Measurements from ENCODE around the gene TNFAIP8L3. TPM values are rescaled to one million over a fixed set of nuclear protein-coding genes. Genes with fewer than 3 reads are reported as not detected.
"Not testable (repeated sequence)": the region's sequence is repeated elsewhere in the genome, so short reads cannot be mapped to it uniquely, and the experiment has no call there.

The TNFAIP8L3 gene
- total and polyA plus RNA-seq, 4 donors, result 3.8 to 8.2 (median 6.8) TPM

- DNase-seq (ENCODE audit: low read depth in 4 of 6, low spot score in 6 of 6), result peak in 5 of 6 donors; percentile 53 to 93 (median 60)
- 20% methylated on average over 1 of the region's 3 CpGs for WGBS (ENCODE audit: insufficient coverage)
Observed at GRCh38 chr15:51051776-51052175, 42.9 kb downstream of the TNFAIP8L3 start.

GRCh38 chr15:51049081-51049480 lies 45.6 kb downstream of the TNFAIP8L3 start:
- WGBS (ENCODE audit: insufficient coverage), result 75% methylated on average over 2 of the region's 2 CpGs
- H3K4me1 ChIP-seq (ENCODE audit: control insufficient read depth, insufficient read depth, low read length), result peaks cover 23% of the 10 kb centered on the region
- H3K27ac ChIP-seq (ENCODE audit: low read depth, low read length), result no peak overlapping the region
- no peaks in the 10 kb centered on the region for H3K27me3 ChIP-seq (ENCODE audit: control insufficient read depth, insufficient read depth, low read length)
- H3K9me3 ChIP-seq (ENCODE audit: control insufficient read depth, insufficient read depth, low read length), result no peaks in the 10 kb centered on the region
- H3K4me3 ChIP-seq (ENCODE audit: low read depth, low read length), result no peak overlapping the region
- DNase-seq (ENCODE audit: low read depth in 4 of 6, low spot score in 6 of 6), result no peak
- no peaks in the 10 kb centered on the region for H3K36me3 ChIP-seq (ENCODE audit: control insufficient read depth, insufficient read depth, low read length)

More at GRCh38 chr15:51051776-51052175, 42.9 kb downstream of the TNFAIP8L3 start:
- H3K27ac ChIP-seq (ENCODE audit: low read depth, low read length), result no peak overlapping the region
- H3K27me3 ChIP-seq (ENCODE audit: control insufficient read depth, insufficient read depth, low read length), result no peaks in the 10 kb centered on the region
- H3K4me3 ChIP-seq (ENCODE audit: low read depth, low read length), result no peak overlapping the region
- H3K9me3 ChIP-seq (ENCODE audit: control insufficient read depth, insufficient read depth, low read length), result no peaks in the 10 kb centered on the region
- no peaks in the 10 kb centered on the region for H3K36me3 ChIP-seq (ENCODE audit: control insufficient read depth, insufficient read depth, low read length)
- H3K4me1 ChIP-seq (ENCODE audit: control insufficient read depth, insufficient read depth, low read length), result peaks cover 23% of the 10 kb centered on the region

GRCh38 chr15:51048308-51048707 lies 46.4 kb downstream of the TNFAIP8L3 start:
- peaks cover 23% of the 10 kb centered on the region for H3K4me1 ChIP-seq (ENCODE audit: control insufficient read depth, insufficient read depth, low read length)

GRCh38 chr15:51046799-51047449 lies 47.8 kb downstream of the TNFAIP8L3 start:
- 33% methylated on average over 1 of the region's 3 CpGs for WGBS (ENCODE audit: insufficient coverage)
- Histone ChIP-seq H3K27ac (ENCODE audit: low read depth, low read length) (no peak overlapping the region), H3K4me1 (ENCODE audit: control insufficient read depth, insufficient read depth, low read length) (peaks cover 18% of the 10 kb centered on the region), H3K36me3 (ENCODE audit: control insufficient read depth, insufficient read depth, low read length) (no peaks in the 10 kb centered on the region), H3K9me3 (ENCODE audit: control insufficient read depth, insufficient read depth, low read length) (no peaks in the 10 kb centered on the region), H3K27me3 (ENCODE audit: control insufficient read depth, insufficient read depth, low read length) (no peaks in the 10 kb centered on the region), H3K4me3 (ENCODE audit: low read depth, low read length) (no peak overlapping the region)
- peak in 3 of 6 donors; percentile 7 to 86 (median 55) for DNase-seq (ENCODE audit: low read depth in 4 of 6, low spot score in 6 of 6)

More at GRCh38 chr15:51048308-51048707, 46.4 kb downstream of the TNFAIP8L3 start:
- no peak for DNase-seq (ENCODE audit: low read depth in 4 of 6, low spot score in 6 of 6)
- H3K9me3 ChIP-seq (ENCODE audit: control insufficient read depth, insufficient read depth, low read length), result no peaks in the 10 kb centered on the region
- H3K36me3 ChIP-seq (ENCODE audit: control insufficient read depth, insufficient read depth, low read length), result no peaks in the 10 kb centered on the region
- H3K4me3 ChIP-seq (ENCODE audit: low read depth, low read length), result no peak overlapping the region
- no peaks in the 10 kb centered on the region for H3K27me3 ChIP-seq (ENCODE audit: control insufficient read depth, insufficient read depth, low read length)
- no peak overlapping the region for H3K27ac ChIP-seq (ENCODE audit: low read depth, low read length)

- no peaks in the 10 kb centered on the region for H3K27me3 ChIP-seq (ENCODE audit: control insufficient read depth, insufficient read depth, low read length)
- no peaks in the 10 kb centered on the region for H3K36me3 ChIP-seq (ENCODE audit: control insufficient read depth, insufficient read depth, low read length)
- no peak overlapping the region for H3K27ac ChIP-seq (ENCODE audit: low read depth, low read length)
- DNase-seq (ENCODE audit: low read depth in 4 of 6, low spot score in 6 of 6), result no peak
- H3K4me1 ChIP-seq (ENCODE audit: control insufficient read depth, insufficient read depth, low read length), result peaks cover 12% of the 10 kb centered on the region
- no peak overlapping the region for H3K4me3 ChIP-seq (ENCODE audit: low read depth, low read length)
- no peaks in the 10 kb centered on the region for H3K9me3 ChIP-seq (ENCODE audit: control insufficient read depth, insufficient read depth, low read length)
- WGBS (ENCODE audit: insufficient coverage), result no CpG with 5 or more reads among the region's 2 CpGs
Observed at GRCh38 chr15:51046016-51046415, 48.7 kb downstream of the TNFAIP8L3 start.

GRCh38 chr15:51044037-51044727 lies 50.5 kb downstream of the TNFAIP8L3 start:
- no peak for DNase-seq (ENCODE audit: low read depth in 4 of 6, low spot score in 6 of 6)
- H3K4me3 ChIP-seq (ENCODE audit: low read depth, low read length), result no peak overlapping the region
- no peaks in the 10 kb centered on the region for H3K27me3 ChIP-seq (ENCODE audit: control insufficient read depth, insufficient read depth, low read length)
- H3K27ac ChIP-seq (ENCODE audit: low read depth, low read length), result no peak overlapping the region
- peaks cover 12% of the 10 kb centered on the region for H3K4me1 ChIP-seq (ENCODE audit: control insufficient read depth, insufficient read depth, low read length)
- no peaks in the 10 kb centered on the region for H3K36me3 ChIP-seq (ENCODE audit: control insufficient read depth, insufficient read depth, low read length)
- no CpG with 5 or more reads among the region's 4 CpGs for WGBS (ENCODE audit: insufficient coverage)
- no peaks in the 10 kb centered on the region for H3K9me3 ChIP-seq (ENCODE audit: control insufficient read depth, insufficient read depth, low read length)

- Histone ChIP-seq H3K9me3 (ENCODE audit: control insufficient read depth, insufficient read depth, low read length) (no peaks in the 10 kb centered on the region), H3K4me3 (ENCODE audit: low read depth, low read length) (no peak overlapping the region), H3K36me3 (ENCODE audit: control insufficient read depth, insufficient read depth, low read length) (no peaks in the 10 kb centered on the region), H3K27me3 (ENCODE audit: control insufficient read depth, insufficient read depth, low read length) (no peaks in the 10 kb centered on the region), H3K27ac (ENCODE audit: low read depth, low read length) (no peak overlapping the region), H3K4me1 (ENCODE audit: control insufficient read depth, insufficient read depth, low read length) (no peaks in the 10 kb centered on the region)
- DNase-seq (ENCODE audit: low read depth in 4 of 6, low spot score in 6 of 6), result peak in 1 of 6 donors; percentile 42
- WGBS (ENCODE audit: insufficient coverage), result no CpG with 5 or more reads among the region's 2 CpGs
Observed at GRCh38 chr15:51038974-51039319, 55.8 kb downstream of the TNFAIP8L3 start.

GRCh38 chr15:51038162-51038973 lies 56.3 kb downstream of the TNFAIP8L3 start:
- H3K9me3 ChIP-seq (ENCODE audit: control insufficient read depth, insufficient read depth, low read length), result no peaks in the 10 kb centered on the region
- no peak for DNase-seq (ENCODE audit: low read depth in 4 of 6, low spot score in 6 of 6)
- no peaks in the 10 kb centered on the region for H3K4me1 ChIP-seq (ENCODE audit: control insufficient read depth, insufficient read depth, low read length)
- no peaks in the 10 kb centered on the region for H3K27me3 ChIP-seq (ENCODE audit: control insufficient read depth, insufficient read depth, low read length)
- 89% methylated on average over 6 of the region's 7 CpGs for WGBS (ENCODE audit: insufficient coverage)
- no peak overlapping the region for H3K27ac ChIP-seq (ENCODE audit: low read depth, low read length)
- no peaks in the 10 kb centered on the region for H3K36me3 ChIP-seq (ENCODE audit: control insufficient read depth, insufficient read depth, low read length)
- H3K4me3 ChIP-seq (ENCODE audit: low read depth, low read length), result no peak overlapping the region

- H3K27ac ChIP-seq (ENCODE audit: low read depth, low read length); H3K4me1 ChIP-seq (ENCODE audit: control insufficient read depth, insufficient read depth, low read length); DNase-seq (ENCODE audit: low read depth in 4 of 6, low spot score in 6 of 6); H3K4me3 ChIP-seq (ENCODE audit: low read depth, low read length); H3K27me3 ChIP-seq (ENCODE audit: control insufficient read depth, insufficient read depth, low read length); H3K9me3 ChIP-seq (ENCODE audit: control insufficient read depth, insufficient read depth, low read length); H3K36me3 ChIP-seq (ENCODE audit: control insufficient read depth, insufficient read depth, low read length): not testable (repeated sequence)
- 100% methylated on average over 3 of the region's 13 CpGs for WGBS (ENCODE audit: insufficient coverage)
Observed at GRCh38 chr15:51037474-51037873, 57.2 kb downstream of the TNFAIP8L3 start.
